NCI-H2196 treated with DMSO at 0.1 percent for 48 hours (cell line): ENCODE data around the gene MCUR1.
"Not testable (repeated sequence)": the region's sequence is repeated elsewhere in the genome, so short reads cannot be mapped to it uniquely, and the experiment has no call there.

ENCODE experiments used
- DNase-seq: peaks from one replicate; lab custom pipeline; 2025; ENCODE audit not compliant: unreplicated experiment; lab: John Stamatoyannopoulos, UW

Gene MCUR1

DNA sequence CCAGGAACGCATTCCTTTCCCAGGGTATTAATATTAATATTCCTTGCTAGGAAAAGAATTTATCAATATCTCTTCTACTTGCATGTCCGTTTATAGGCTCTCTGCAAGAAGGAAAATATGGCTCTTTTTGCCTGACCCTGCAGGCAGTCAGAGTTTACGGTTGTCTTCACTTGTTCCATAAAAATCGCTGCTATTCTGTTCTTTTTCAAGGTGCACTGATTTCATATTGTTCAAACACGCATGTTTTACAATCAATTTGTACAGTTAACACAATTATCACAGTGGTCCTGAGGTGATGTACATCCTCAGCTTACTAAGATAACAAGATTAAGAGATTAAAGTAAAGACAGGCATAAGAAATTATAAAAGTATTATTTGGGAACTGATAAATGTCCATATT is 15.1 kb upstream of the MCUR1 start:
- DNase-seq = not testable (repeated sequence)

- not testable (repeated sequence) for DNase-seq
These were observed 14.4 kb upstream of the MCUR1 start for GRCh38 chr6:13828656-13829301.

DNA sequence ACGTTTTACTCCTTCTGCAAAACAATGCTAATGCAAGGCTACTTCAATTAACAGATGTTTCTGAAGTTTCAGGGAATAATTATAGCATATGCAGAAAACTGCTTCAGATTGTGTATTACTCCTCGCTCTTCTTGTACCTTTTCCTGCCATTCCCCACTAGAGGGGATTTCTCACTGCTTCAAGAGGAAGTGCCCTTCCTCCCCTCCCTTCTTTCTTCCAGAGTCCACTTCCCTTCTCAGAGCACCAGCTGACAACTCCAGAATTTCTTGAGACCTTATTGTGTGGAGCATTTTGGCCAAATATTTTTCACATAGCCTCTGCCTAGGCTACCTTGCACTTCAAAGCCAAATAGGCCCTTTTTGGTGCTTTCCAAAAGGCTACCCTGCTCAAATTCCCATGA is 12.7 kb upstream of the MCUR1 start:
- no peak for DNase-seq

GRCh38 chr6:13825871-13826270 is 11.5 kb upstream of the MCUR1 start:
- no peak for DNase-seq

GRCh38 chr6:13818341-13818740 is 4.0 kb upstream of the MCUR1 start:
- no peak for DNase-seq

DNA sequence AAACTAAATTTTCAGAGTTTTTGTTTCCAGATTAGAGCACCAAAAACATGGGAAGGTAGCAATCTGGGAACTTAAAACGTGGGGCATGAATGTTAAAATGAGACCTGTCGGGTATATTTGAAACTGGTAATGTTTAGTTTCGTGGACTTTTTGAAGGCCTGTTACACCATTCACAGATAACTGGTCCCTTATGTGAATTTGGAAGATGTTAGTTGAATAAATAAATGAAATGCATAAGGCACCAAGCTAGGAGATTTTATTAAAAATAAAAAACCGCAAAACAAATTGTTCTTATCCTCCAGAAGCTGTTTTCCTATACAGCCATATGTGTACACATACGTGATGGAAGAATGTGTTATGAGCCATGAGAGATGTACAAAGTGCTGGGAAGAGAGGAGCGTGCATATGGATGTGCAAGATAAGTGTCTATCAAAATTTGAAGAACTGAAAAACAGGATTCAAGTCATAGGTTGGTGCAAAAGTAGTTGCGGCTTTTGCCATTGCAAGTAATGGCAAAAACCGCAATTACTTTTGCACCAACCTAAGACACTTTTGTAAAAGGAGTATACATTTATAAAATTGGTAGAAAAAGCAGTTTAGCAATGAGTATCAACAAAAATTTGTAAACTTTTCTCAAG is 700 bp upstream of the MCUR1 start:
- DNase-seq = no peak

DNA sequence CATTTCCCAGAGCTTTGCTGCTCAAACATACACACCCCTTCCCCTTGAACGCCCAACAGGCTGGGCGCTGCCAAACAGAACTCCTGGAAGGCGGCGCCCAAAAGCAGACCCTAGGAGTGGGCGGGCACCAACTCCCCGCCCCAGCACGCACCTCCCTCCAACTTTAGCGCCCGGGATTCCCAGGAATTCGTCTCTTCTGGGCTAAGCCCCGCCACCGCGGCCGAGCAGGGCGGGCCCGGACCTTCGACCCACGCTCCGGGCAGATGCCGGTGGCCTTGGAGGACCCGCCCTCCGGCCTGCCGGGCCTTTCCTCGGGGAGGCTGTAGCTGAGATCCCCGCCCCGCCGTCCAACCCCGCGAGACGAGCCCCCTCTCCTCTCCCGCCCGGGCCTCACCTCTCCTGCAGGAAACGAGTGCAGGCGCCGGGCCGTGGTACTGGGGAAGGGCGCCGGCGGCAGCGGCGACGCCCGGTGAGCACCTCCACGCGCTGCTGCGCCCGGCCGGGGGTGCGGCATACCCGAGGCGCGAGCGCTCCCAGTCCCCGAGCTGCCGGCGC is 659 bp downstream of the MCUR1 start:
- peak; percentile 42 for DNase-seq

GRCh38 chr6:13813026-13813425 is 1.3 kb downstream of the MCUR1 start:
- no peak for DNase-seq

DNA sequence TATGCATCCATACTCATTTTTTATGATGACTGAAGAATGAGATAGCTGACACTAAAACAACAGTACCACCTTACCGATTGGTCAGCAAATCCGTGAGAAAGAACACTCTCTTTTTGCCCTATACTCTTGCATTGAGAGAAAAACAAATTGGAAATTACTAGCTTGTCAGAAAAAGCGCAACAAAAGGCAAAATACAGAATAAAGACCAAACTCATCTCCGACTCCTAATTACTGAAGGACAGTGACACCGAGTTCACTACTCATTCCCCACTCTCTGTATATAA is 2.1 kb downstream of the MCUR1 start:
- no peak for DNase-seq

DNA sequence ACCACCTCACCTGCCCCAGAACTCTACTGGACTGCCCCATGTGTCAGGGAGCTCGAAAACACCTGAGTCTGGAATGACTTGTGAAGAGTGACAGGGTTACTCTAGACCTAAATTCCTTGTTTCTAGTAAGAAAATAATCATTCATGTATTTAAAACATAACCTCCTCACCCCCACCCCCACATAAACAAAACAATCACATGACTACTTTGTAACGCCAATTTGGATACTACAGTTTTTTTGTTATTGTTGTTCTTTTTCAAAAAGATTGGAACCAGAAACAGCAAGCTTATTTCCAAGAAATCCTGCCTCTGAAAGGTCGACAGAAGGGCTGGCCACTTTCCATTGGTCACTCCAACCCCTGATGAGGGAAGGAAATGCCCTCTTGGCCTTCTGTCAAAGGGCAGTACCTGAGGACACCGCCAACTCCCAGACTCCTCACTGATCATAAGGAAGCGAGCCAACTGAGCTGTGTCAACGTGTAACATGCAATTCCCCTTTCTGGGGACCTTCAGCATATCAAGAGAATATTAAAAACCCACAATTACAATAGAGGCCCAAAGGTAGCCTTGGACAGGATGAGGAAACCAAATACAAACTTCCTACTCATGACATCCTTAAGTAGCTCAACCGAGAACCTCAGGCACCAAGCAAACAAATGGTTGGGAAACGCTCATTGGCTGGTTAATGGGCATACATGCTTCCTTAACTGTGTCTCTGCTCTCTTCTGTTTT is 2.6 kb downstream of the MCUR1 start:
- no peak for DNase-seq

GRCh38 chr6:13810688-13811446 is 3.5 kb downstream of the MCUR1 start:
- no peak for DNase-seq

GRCh38 chr6:13808801-13809200 is 5.6 kb downstream of the MCUR1 start:
- DNase-seq = no peak

DNA sequence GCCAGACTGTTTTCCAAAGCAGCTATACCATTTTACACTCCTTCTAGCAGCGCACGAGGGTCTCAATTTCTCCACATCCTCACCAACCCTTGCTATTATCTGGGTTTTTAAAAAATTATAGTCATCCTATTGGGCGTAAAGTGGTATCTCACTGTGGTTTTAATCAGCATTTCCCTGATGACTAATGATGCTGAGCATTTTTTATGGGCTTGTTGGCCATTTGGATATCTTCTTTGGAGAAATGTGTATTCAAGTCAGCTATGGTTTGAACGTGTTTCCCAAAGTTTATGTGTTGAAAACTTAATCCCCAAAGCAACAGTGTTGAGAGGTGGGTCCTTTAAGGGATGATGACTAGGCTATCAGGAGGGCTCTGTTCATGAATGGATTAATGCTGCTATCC is 6.7 kb downstream of the MCUR1 start:
- no peak for DNase-seq

- no peak for DNase-seq
These were observed 10.8 kb downstream of the MCUR1 start for GRCh38 chr6:13803581-13803980.

- no peak for DNase-seq
These were observed 13.7 kb downstream of the MCUR1 start for GRCh38 chr6:13800615-13801014.

DNA sequence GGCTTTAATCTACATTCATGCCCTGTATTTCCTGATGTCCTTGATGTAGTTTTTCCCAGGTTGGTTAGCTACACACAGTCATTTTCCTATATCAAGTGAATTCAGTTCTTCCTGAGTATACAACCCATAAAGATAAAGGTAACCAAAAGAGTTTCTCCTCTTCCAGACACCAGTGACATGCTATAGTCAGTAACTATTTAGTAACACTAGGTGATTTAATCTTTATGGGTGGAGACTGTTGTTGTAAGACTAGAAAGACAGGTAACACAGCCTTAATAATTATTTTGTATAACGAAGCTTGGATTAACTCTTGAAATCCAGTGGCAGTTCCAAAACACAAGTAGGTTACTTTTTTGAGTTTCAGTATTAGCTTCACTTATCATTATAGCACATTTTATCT is 17.6 kb downstream of the MCUR1 start:
- no peak for DNase-seq

DNA sequence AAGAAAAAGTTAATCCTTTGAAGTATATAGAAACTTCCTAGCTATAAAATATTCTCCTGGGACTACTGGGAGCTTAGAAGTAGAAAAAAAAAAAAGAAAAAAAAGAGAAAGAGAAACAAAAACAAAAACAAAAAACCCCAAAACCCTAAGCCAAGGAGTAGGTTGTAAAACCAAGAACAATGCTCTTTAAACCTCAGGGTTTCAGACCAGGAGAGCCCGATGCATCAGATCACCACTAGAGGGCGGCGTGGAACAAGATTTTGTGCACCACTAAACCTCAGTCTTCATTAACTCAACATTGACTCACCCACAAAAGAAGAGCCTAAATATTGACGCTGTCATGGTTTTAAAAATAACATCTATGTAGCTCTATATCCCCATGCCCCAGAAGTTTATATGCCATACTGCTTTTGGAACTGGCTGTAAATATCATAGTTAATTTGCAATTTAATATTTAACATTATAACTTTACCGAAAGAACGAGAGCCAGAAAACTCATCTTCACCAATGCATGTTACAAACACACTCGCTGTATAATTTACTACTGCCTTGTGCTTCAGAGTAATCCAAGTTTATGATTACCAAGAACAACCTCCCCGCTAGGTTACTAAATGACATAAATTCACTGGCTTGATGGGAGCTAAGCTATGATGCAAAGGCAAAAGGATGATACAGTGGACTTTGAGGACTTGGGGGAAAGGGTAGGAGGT is 19.2 kb downstream of the MCUR1 start:
- peak; percentile 74 for DNase-seq

- no peak for DNase-seq
These were observed 20.2 kb downstream of the MCUR1 start for GRCh38 chr6:13794184-13794583.

DNA sequence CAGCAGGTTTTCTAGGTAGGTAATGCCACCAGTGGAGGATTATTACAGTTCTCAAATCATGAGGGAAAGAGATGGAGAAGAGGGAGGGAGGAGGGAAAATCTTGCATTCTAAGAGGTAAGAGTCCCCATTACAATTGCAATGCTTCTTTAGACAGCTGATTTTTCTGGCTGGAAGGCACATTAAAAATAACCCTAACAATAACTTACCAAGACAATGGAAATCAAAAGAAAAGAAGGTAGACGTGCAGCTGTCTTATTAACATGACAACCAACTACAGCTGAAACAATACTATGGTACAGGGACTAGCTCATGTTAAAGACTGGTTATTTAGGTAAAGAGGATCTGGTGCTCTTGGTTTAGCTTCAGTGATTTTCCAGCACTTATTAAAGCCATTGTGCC is 24.6 kb downstream of the MCUR1 start:
- no peak for DNase-seq

DNA sequence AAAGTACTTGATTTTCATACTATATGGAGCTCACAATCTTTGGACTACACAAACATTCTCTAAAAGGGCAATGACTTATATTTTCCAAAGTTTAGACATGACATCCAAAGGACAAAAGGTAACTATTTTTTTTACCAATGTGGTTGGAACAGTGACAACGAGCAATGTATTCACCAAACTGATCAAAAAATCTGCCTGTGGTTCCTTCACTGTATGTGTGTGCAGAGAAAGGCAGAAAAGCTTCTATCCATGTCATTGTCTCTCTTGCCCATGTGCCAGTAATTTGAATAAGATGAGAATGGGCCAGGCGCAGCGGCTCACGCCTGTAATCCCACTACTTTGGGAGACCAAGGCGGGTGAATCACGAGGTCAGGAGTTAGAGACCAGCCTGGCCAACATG is 25.5 kb downstream of the MCUR1 start:
- no peak for DNase-seq

- DNase-seq = no peak
These were observed 27.2 kb downstream of the MCUR1 start for GRCh38 chr6:13787137-13787536.
